ENCODE data around the gene ADH1C.
"Not testable (repeated sequence)": the region's sequence is repeated elsewhere in the genome, so short reads cannot be mapped to it uniquely, and the experiment has no call there.

ADH1C gene

GRCh38 chr4:99352602-99353537, at the start of gene ADH1C:
Gene ADH1C, minus strand, starts transcription at chr4:99352746. Its CDS starts 71 bp downstream, at chr4:99352675.
- no peak for DNase-seq

- no peak for DNase-seq
Measured at GRCh38 chr4:99400831-99401230, 48.3 kb upstream of the ADH1C start.

GRCh38 chr4:99399017-99399416, 46.5 kb upstream of the ADH1C start:
- DNase-seq, result no peak

- peak; percentile 39 for DNase-seq
Measured at GRCh38 chr4:99395595-99396364, 43.2 kb upstream of the ADH1C start.

GRCh38 chr4:99394896-99395295, 42.4 kb upstream of the ADH1C start:
- DNase-seq, result peak; percentile 49

GRCh38 chr4:99390055-99390454, 37.5 kb upstream of the ADH1C start:
- no peak for DNase-seq

- DNase-seq, result no peak
Measured at GRCh38 chr4:99389606-99390005, 37.1 kb upstream of the ADH1C start.

- no peak for DNase-seq
Measured at GRCh38 chr4:99383833-99384392, 31.4 kb upstream of the ADH1C start.

GRCh38 chr4:99383399-99383798, 30.9 kb upstream of the ADH1C start:
- no peak for DNase-seq

- DNase-seq, result no peak
Measured at GRCh38 chr4:99382745-99383360, 30.3 kb upstream of the ADH1C start.

GRCh38 chr4:99381588-99382175, 29.1 kb upstream of the ADH1C start:
- DNase-seq, result no peak

- DNase-seq, result no peak
Measured at GRCh38 chr4:99379571-99379970, 27.0 kb upstream of the ADH1C start.

- no peak for DNase-seq
Measured at GRCh38 chr4:99378876-99379275, 26.3 kb upstream of the ADH1C start.

- not testable (repeated sequence) for DNase-seq
Measured at GRCh38 chr4:99377341-99377740, 24.8 kb upstream of the ADH1C start.

- DNase-seq, result not testable (repeated sequence)
Measured at GRCh38 chr4:99372464-99372863, 19.9 kb upstream of the ADH1C start.

- not testable (repeated sequence) for DNase-seq
Measured at GRCh38 chr4:99367817-99368216, 15.3 kb upstream of the ADH1C start.

GRCh38 chr4:99366491-99366890, 13.9 kb upstream of the ADH1C start:
- DNase-seq, result no peak

GRCh38 chr4:99362768-99363167, 10.2 kb upstream of the ADH1C start:
- DNase-seq, result no peak

- DNase-seq, result no peak
Measured at GRCh38 chr4:99361899-99362275, 9.3 kb upstream of the ADH1C start.

GRCh38 chr4:99361268-99361898, 8.8 kb upstream of the ADH1C start:
- DNase-seq, result no peak

- DNase-seq, result no peak
Measured at GRCh38 chr4:99359480-99360204, 7.1 kb upstream of the ADH1C start.

GRCh38 chr4:99357948-99358347, 5.4 kb upstream of the ADH1C start:
- no peak for DNase-seq

Data from kidney glomerular epithelial cell (primary cell).